Left renal cortex interstitium (tissue), 4 donors: ENCODE results near the gene SYNE1. TPM values are rescaled to one million over a fixed set of nuclear protein-coding genes. Genes with fewer than 3 reads are reported as not detected.

Experiments used
- DNase-seq, 4 donors: peaks; one replicate each; pipeline ENCODE4 v3.0.0-alpha.2; 2013; ENCODE audit warnings: low read depth in 4 of 4, low spot score in 2 of 4, missing footprints in 1 of 4
- polyA plus RNA-seq, 4 donors: library from polyadenylated mRNA; unstranded; fragments of 120-200 nt; gene quantifications; one replicate each; pipeline ENCODE4 v1.2.1, GENCODE V29; 2013; ENCODE audit not compliant: insufficient read length in 4 of 4

SYNE1 gene
- polyA plus RNA-seq, 4 donors: 85.2 to 106 (median 101) TPM

DNA sequence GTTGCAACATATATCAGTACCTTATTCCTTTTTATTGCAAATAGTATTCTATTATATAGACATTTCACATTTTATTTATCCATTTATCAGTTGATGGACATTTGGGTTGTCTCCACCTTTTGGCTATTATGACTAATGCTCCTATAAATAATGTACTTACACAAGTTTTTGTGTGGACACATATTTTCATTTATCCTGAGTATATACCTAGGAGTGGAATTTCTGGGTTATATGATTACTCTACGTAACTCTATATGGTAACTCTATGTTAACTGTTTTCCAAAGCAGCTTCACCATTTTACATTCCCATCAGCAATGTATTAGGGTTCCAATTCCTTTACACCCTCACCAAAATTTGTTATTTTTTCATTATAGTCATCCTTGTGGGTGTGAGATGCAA, 424.7 kb downstream of the SYNE1 start:
- DNase-seq: no peak

DNA sequence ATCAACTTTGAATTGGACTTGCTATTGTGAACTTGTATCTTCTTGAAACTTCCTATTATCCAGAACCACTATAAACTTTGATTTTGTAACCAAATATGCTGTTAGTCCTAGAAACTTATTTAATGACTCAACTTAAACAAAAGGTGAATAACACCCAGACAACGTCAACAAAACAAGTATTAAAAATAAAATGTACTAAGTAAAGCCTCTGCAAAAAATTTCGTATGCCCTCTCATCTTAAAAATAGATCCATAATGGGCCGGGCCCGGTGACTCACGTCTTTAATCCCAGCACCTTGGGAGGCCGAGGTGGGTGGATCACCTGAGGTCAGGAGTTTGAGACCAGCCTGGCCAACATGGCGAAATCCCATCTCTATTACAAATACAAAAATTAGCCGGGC, 428.0 kb downstream of the SYNE1 start:
- no peak for DNase-seq

DNA sequence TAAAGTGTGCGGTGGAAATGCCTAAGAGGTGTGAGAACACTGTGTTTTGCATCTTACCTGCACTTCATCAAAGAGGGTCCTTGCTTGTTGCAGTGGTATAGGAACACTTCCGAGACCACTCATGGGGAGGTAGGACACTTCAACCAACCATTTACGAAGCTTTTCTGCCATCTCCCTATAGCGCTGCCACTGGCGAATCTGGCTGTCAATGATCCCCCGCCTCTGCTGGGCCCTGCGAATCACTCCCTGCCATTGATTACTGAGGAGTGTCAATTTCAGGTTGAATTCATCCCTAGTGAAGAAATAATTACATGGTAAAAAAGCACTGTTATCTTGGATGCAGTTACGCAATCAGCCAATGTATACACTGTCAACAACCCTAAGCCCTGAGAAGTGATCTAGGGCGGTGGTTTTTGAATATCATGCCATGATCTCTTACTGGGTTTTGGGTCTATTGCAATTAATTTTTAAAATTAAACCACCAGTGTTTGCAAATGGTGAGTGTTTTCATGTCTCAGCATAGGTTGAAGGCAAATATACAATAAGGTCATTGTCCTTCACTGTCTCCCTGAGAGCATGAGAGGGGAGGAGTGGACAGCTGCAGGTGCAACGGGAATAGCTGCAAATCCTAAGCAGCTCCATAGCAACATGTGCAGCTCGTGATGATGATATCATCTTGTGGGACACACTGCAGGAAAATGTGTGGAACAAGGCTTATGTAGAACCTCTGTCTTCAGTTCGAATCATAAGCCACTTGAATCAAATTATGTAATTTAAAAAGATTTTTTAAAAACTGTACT, 429.0 kb downstream of the SYNE1 start:
- DNase-seq: no peak

DNA sequence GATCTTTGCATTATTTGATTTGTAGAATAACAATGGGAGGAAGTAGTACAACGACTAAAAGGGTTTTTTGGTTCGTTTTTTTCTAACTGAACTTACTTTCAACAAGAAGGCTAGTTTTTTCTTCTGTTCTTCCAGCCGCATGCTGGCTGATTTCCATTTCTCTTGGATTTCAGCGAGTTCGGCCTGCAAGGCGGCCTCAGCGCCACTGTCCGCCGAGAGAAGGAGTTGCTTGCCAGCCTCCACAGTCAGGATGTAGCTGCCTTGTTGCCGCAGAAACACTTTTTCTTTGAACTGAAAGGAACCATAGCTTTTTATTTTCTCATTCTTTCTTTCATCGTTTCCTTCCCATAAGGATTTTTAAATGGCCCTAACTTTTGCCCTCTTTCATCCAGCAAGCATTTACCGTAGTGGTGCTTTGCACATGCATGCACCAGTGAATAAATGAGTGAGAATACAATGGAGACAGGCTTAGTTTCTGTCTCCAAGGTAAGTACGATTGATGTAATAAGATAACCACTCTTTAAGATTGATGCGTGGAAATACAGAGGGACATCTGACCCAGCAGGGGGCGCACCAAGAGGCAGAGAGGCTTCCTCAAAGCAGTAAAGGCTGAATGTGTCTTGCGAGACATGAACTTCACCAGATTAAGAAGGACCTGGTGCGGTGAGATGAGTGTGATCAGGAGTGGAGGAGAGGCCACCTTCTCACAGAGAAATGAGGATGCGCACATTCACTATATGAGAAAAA, 430.9 kb downstream of the SYNE1 start:
- no peak for DNase-seq

DNA sequence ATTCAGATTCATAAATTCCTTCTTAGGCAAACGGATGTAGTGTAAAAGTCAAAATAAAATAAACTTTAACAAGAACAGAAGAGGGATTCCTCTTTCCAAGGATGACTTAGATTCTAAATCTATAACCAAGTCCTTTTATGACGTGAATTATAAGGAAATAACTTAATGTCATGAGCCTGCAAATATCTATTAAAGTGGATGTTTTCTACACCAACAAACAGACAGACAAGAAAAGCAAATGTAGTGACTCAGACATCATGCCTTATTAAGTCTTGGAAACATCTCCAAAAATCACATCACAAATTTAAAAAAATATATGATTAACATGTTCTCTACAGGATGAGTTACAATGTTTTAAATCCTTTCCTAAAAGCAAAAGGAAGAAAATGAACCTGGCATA, 432.6 kb downstream of the SYNE1 start:
- DNase-seq: no peak

DNA sequence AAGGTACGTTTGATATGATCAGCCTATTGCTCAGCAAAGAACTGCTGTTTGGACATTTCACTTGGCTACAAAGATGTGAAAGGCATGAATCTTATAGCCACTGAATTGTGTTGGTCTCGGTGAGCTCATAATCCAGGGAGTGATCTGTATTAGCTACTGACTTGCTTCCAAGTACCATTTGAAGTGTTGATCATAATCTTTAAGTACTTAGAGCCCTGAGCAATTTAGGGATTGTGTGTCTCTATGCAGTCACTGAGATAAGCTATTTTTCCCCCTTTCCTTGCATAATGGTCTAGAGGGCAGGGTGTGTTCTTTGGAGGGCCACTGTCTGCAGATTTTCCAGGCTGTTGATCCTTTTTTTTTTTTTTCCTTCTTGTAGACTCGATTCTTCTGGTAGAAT, 436.0 kb downstream of the SYNE1 start:
- DNase-seq: no peak

DNA sequence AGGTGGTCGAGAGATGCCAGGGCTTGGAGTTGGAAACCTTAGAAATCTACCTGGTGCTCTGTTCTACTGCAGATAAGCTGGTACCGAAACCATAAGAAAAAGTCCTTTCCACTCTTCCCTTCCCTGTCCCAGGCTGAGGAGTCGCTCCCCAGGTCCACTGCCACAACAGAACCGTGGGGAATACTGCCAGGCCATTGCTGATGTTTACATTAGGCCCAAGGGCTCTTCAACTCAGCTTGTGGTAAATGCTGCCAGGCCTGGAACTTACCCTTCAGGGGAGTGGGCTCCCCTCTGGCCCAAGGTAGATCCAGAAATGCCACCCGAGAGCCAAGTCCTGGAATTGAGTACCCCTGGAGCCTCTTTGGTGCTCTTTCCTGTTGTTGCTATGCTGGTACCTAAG, 441.3 kb downstream of the SYNE1 start:
- no peak for DNase-seq

DNA sequence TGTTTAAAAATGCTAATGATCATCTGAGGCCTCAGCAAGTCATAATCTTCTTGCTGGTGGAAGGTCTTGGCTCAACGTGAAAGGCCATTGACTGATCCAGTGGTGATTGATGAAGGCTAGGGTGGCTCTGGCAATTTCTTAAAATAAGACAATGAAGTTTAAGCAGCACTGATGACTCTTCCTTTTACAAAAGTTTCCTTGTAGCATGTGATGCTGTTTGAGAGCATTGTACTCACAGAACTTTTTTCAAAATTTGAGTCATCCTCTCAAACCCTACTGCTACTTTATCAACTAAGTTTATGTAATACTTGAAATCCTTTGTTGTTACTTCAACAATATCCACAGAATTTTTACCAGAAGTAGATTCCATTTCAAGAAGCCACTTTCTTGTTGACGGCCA, 447.4 kb downstream of the SYNE1 start:
- DNase-seq: no peak

DNA sequence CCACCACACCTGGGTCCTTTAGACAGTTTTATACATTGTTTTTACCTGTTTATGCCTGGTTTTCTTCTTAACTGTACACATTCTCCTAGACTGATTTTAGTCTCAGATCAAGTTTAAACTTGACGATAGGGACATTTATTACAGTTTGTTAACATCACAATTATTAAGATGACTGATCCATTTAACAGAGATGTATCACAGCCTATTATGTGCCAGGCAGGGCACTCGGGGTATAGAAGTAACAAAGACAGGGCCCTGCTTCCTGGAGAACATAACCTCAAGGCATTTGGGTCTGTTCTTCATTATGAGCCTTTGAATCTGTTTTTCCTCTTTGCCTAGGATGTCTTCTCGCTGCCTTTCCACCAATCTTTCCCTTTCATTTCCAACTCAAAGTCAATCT, 449.2 kb downstream of the SYNE1 start:
- no peak for DNase-seq

DNA sequence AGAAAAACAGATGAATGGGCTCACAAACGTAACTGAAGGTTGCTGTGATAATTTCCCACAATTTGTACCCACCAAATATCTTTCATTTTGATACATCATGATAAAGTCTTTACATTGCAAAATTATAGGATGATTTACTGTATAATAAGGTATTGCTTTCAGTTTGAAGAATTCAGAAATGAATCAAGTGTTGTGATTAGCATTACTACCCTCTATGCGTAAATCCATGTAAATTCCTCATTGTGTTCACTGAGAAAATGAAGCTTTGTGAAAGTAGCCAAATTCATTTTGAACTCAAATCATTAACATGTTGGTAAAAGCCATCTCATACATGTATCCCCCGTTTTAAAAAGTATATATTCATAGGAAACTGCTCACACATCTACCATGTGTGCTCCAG, 450.3 kb downstream of the SYNE1 start:
- DNase-seq: no peak

DNA sequence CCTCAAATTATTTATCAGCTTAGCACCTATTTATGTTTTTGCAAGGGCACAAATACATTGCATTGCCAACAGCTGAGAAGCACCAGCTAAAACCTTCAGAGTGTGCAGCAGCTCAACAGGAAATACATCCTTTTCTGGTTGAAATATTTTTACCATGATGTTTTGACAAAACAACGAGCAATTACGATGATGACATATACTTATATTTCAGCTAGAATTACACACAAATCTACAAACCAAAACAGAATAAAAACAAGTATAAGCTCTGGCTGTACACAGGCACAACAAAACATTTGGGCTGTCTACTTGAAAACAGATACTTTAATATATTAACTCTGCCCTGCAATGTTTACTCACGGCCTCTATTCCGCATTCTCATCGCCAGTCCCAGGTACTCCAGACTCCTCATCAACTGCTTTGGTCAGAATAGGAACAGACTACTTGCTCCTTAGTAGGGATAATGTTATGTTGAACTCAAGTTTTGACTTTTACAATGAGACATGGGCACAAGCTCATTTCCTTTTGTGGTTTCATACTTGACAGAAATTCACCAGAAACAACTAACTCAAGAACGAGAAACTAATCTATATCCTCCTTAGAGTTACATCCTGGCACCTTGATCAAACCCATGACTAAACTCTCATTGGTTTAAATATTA, 452.1 kb downstream of the SYNE1 start:
- no peak for DNase-seq

DNA sequence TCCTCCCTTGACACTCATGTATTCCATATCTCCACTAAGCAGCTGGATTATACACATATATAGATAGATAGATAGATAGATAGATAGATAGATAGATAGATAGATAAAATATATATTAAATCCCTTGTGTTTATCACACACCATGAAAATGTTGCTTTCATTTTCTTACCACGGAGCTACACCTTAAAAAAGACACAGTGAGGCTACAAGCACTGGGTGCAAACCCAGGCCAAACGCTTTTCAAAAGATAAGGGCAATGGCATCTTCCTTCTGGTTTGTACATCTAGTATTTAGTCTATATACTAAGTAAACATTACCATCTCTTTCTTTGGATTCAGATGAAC, 452.6 kb downstream of the SYNE1 start:
- no peak for DNase-seq

DNA sequence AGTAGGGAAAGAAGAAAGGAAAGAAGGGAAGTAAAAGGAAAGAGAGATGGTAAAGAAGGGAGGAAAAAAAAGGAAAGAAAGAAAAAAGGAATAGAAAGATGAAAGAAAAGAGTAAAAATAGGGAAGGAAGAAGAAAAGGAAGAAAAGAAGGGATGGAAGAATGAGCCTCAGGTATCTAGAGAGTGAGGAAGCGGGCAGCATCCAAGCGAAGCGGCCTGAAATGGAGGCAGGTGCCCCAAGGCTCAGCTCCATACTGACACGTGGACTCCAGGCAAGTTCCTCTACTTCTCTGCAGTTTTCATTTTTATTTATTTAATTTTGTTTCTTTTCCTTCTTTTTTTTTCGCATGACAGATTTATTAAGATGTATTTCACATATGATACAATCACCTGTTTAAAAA, 456.6 kb downstream of the SYNE1 start:
- DNase-seq: no peak

DNA sequence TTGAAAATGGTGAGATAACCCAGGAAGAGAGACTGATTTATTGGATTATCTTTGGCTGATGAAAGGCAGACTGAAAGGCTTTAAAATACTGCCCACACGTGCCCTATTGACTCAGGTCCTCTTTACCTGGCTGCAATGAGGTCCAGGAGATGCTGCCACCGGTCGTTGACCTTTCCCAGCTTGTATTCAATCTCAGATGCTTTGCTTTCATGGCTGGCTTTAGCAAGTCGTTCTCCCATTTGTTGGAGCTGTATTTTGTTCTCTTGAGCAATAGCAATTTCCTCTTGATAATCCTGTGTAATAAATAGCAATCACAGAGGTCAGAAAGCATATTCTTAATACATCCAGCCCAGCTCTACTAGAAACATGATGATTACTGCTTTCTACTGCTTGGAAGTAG, 460.9 kb downstream of the SYNE1 start:
- DNase-seq: no peak

DNA sequence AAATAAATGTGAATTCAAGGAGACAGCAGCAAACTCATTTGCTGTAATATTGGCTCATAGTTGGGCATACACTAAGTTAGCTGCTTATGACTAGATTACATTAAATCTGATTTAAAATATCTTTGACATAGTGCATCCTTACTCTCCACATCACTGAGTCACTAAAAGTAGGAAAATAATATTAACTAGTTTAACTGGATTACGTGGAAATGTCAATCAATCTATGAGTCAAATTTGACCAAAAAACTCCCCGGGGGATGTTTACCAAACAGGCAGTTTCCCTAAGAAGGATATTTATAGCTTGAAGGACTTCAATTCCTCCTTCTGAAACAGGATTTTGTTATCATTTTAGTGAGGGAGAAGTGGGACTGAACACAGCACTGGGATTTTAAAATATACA, 463.2 kb downstream of the SYNE1 start:
- DNase-seq: no peak

DNA sequence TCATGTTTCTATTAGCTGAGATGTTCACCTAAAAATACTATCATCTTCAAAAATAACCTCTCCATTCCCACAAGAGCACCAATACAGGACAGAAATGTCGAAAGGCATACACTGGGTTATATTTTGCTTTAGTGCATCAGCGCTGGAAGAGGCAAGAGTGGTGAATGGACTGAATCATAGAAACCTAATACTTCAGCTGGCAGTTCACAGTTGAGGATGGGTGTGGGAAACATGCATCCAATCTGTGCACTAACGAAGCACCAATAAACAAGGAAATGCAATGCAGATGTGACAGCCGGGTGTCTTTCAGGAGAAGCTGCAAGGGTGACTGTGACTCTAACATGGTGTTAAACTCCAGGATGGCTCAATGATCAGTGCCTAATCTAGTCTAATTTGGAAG, 463.8 kb downstream of the SYNE1 start:
- DNase-seq: no peak

DNA sequence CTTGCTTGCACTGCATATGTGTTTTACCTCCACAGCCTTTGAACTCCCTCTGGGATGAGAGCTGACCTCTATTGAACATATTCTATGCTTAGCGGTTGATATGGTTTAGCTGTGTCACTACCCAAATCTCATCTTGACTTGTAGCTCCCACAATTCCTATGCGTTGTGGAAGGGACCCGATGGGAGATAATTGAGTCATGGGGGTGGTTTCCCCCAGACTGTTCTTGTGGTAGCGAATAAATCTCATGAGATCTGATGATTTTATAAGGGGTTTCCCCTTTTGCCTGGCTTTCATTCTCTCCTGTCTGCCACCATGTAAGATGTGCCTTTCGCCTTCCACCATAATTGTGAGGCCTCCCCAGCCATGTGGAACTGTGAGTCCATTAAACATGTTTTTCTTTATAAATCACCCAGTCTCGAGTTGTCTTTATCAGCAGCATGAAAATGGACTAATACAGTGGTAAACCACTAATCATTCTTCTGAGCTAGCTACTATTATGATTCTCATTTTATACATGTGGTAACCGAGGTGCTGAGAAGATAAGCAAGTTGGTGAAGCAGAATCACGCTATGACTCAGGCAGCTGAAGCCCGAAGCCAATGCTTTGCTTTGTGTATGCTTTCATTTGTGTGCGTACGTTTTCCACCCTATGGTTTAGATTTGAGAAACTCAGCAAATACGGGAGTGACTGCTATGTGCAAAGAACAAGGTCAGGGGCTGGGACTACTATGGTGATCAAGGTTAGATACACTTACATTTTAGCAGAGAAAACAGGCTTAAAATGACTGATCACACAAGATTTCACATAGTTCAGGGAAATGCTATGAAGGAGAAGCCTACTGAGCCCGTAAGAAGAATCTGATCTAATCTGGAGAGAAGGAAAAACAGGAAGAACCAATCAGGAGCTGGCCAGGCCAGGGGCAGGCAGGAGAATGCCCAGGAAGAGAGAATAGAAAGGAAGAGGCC, 466.2 kb downstream of the SYNE1 start:
- DNase-seq: no peak

DNA sequence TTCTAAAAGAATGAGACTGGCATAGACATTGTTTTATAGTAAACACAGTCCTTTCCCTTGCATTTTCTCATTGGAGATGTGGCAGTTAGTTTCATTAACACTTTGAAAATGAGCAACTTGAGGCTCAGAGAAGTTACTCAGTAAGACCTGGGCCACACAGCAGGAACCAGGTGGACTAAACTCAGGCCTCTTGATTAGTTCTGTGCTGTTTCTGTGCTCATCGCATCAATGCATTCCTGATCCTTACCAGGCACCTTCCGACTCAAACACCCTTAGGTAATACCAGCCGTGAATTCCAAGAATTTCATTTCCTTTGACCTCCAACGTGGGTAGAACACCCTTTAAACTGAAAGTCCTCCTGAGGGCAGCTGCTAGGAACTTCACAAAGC, 466.9 kb downstream of the SYNE1 start:
- DNase-seq: no peak

DNA sequence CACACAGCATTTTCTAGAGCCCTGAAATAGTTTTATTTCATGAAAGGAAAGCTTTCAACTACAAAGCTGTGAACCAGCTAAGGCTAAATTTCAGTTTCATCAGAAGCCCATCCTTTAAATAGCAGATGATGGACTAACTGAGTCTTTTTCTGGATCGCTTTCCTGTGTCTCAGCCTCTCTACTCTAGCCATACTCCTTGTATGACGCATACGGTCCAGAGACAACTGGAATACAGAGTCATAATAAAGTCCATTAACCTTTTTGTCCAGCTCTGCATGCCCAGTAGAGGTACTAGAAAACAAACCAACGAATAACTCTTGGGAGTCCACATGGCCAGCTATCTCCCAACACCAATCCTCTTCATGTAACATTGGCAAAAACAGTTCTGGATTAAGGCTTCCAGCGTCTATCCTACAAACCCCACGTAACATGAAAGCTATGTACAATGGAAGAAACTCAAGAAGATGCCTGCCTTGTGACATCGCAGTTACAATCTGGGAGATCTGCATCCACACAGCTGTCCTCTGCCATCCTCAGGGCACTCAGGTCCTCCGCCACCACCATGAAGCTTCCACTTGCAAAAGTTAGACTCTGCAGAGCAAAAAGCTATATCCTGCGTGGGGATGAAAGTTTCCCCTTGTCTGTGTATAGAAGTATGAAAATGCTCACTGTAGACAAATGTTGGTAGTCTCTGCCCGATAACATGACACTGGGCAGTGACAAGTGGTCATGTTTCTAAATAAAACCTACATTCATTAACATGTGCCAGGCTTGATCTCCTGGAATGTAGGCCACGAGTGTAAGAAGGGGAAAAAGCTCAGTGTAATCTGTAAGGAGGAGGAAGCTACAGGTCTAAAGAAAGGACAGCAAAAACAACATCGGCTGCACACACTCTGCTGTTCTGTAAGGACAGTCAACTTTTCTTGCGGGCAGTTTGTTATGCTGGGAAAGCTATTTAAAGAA, 469.2 kb downstream of the SYNE1 start:
- no peak for DNase-seq

DNA sequence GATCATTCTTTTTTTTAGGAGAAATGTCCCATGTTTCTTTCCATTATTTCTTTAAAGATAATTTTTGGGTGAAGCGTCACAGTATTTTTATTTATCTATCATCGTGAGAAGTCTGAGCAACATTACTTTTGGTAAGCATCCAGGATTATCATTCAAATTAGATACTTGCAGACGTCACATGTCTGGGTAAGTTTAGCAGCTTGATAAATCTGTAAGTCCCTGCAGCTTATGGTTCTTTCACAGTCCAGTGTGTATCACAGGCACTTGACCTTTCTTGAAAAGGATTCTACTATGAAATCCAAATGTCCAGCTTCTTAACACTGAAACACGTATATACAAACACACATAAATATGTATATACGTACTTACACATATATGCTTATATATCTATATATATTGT, 470.3 kb downstream of the SYNE1 start:
- DNase-seq: no peak
